K562 (cell line): ENCODE measurements around the gene GNG7. TPM values are rescaled to one million over a fixed set of nuclear protein-coding genes. Genes with fewer than 3 reads are reported as not detected.

ENCODE experiments used
- BHLHE40 ChIP-seq: IDR thresholded peaks from 2 replicates; pipeline ENCODE4 v1.6.1; 2011; ENCODE audit warnings: low read length, improper control_type of control experiment
- PRPF4 ChIP-seq: fragments of 200-400 bp; formaldehyde crosslinking; IDR thresholded peaks from one replicate; pipeline ENCODE4 v1.6.1; 2017; ENCODE audit warnings: low read length, low read depth, mild to moderate bottlenecking; ENCODE audit not compliant: insufficient read depth, poor library complexity, severe bottlenecking
- VEZF1 ChIP-seq: fragments of 200-800 bp; sonication (Bioruptor generic); IDR thresholded peaks from 2 replicates; pipeline ENCODE4 v1.6.1; 2017; ENCODE audit warnings: missing genetic modification characterization, missing compliant biosample characterization
- ZBTB8A ChIP-seq: fragments of 450-650 bp; IDR thresholded peaks from 2 replicates; pipeline ENCODE4 v1.6.1; 2018; ENCODE audit warnings: mild to moderate bottlenecking, moderate library complexity; ENCODE audit not compliant: partially characterized antibody
- ZNF318 ChIP-seq, 2 experiments: fragments of 450-650 bp; IDR thresholded peaks; 2 replicates each; pipeline ENCODE4 v1.6.1; 2016; ENCODE audit warnings: mild to moderate bottlenecking in 2 of 2, borderline replicate concordance in 1 of 2, low read depth in 1 of 2, moderate library complexity in 1 of 2
- ZNF592 ChIP-seq: fragments of 450-650 bp; IDR thresholded peaks from 2 replicates; pipeline ENCODE4 v1.6.1; 2017; ENCODE audit warnings: antibody characterized with exemption, mild to moderate bottlenecking
- ZNF740 ChIP-seq, 3 experiments: fragments of 200-800 bp in 1 of 3; sonication (Bioruptor generic) in 1 of 3; sonication (generic) in 1 of 3; formaldehyde crosslinking in 1 of 3; IDR thresholded peaks; 2 replicates each; pipeline versions ENCODE4 v1.6.1 to v1.8.0; 2016 to 2022; ENCODE audit warnings: mild to moderate bottlenecking in 2 of 3, missing compliant biosample characterization in 2 of 3, missing genetic modification characterization in 2 of 3, missing genetic modification reagents in 1 of 3
- ZSCAN32 ChIP-seq: fragments of 450-650 bp; formaldehyde crosslinking; IDR thresholded peaks from 2 replicates; pipeline ENCODE4 v1.4.0; 2020; ENCODE audit warnings: mild to moderate bottlenecking, moderate library complexity
- polyA plus RNA-seq, 8 experiments: library from polyadenylated mRNA; depleted of rRNA in 4 of 8; stranded (reverse) in 5 of 8; unstranded in 3 of 8; fragments of >200 nt; fragmentation: Nextera tagmentation in 2 of 8; fragmentation: Illumina TruSeq in 1 of 8; extraction: Ambion mirVana in 2 of 8; extraction: Trizol in 1 of 8; gene quantifications; 2 replicates each; pipeline versions ENCODE4 v1.2.1 to v1.2.3, GENCODE V29; 2011 to 2014; ENCODE audit warnings: inconsistent platforms in 1 of 8, missing spikeins in 1 of 8
- total RNA-seq, 7 experiments: library from RNA; depleted of rRNA in 6 of 7; stranded (reverse); fragments of >200 nt in 6 of 7; fragmentation: Illumina TruSeq in 2 of 7; extraction: Trizol in 2 of 7; gene quantifications; 2 replicates each; pipeline versions ENCODE4 v1.2.1 to v1.2.3, GENCODE V29; 2011 to 2021; ENCODE audit warnings: low replicate concordance in 1 of 7

GNG7 gene
- total and polyA plus RNA-seq, 9 of the 15 experiments (the other 6 are each of a cell fraction or from before 2014, with no cell fraction given) = 0.01 to 0.20 (median 0.06) TPM; not detected in 1

GRCh38 chr19:2524840-2525723 lies 177.4 kb downstream of the GNG7 start (continued):
- peak in 1 of 2 experiments; percentile 33; a peak in 1 of 4 replicates for TF ChIP-seq ZNF318 (IDR thresholded peaks at IDR 0.05; ENCODE audit: borderline replicate concordance in 1 of 2, low read depth in 1 of 2)
- no peak for TF ChIP-seq ZNF592
- TF ChIP-seq ZNF740 (CRISPR knock-in tag; IDR thresholded peaks at IDR 0.05) = peak; percentile 18; the same call in 1 of the 2 replicates
- no peak for TF ChIP-seq ZNF740 (tag; IDR thresholded peaks at IDR 0.05)
- TF ChIP-seq BHLHE40 = peak; percentile 54
- TF ChIP-seq ZBTB8A = no peak
- TF ChIP-seq PRPF4 = no peak
- 0 out of 2 replicates have a peak, but pooled peaks have one; percentile 25 for TF ChIP-seq VEZF1 (CRISPR knock-in tag)
- peak; percentile 85 for TF ChIP-seq ZSCAN32 (CRISPR knock-in tag)
